Measurements from ENCODE around the gene RB1.

DNA sequence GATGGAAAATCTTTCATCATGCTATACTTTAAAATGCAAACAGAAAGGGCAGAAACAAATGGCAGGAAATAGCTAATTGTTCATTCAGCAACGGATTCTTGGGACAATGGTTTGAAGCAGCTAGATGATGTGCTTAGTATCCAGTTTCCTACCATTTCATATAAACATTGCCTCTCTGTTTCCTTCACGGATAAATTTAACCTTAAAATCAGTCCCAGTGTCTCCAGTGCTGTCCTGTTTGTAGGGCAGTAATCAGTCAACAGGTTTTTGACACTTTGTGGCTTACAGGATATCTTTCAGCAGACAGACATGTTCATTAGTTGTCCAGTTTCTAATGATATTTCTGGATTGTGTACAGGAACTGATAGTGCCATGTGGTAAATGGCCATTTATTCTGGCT lies 24.7 kb upstream of the RB1 start:
- TF ChIP-seq, protein P1, sequence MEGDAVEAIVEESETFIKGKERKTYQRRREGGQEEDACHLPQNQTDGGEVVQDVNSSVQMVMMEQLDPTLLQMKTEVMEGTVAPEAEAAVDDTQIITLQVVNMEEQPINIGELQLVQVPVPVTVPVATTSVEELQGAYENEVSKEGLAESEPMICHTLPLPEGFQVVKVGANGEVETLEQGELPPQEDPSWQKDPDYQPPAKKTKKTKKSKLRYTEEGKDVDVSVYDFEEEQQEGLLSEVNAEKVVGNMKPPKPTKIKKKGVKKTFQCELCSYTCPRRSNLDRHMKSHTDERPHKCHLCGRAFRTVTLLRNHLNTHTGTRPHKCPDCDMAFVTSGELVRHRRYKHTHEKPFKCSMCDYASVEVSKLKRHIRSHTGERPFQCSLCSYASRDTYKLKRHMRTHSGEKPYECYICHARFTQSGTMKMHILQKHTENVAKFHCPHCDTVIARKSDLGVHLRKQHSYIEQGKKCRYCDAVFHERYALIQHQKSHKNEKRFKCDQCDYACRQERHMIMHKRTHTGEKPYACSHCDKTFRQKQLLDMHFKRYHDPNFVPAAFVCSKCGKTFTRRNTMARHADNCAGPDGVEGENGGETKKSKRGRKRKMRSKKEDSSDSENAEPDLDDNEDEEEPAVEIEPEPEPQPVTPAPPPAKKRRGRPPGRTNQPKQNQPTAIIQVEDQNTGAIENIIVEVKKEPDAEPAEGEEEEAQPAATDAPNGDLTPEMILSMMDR (IDR thresholded peaks at IDR 0.05): no peak
- TF ChIP-seq POLR2AphosphoS5 (IDR thresholded peaks at IDR 0.05) (no peak), POLR2A (IDR thresholded peaks at IDR 0.05; ENCODE audit: low read depth) (no peak), EP300 (IDR thresholded peaks at IDR 0.05) (no peak)
